ENCODE measurements around the gene LRCOL1.

GRCh38 chr12:132588821-132589669 lies 21.3 kb downstream of the LRCOL1 start:
- no peak for TF ChIP-seq CTCF (IDR thresholded peaks at IDR 0.05; ENCODE audit: insufficient read depth, low read length, poor library complexity, severe bottlenecking)
- TF ChIP-seq EZH2phosphoT487 (conservative IDR thresholded peaks at IDR 0.05; ENCODE audit: low read length), result no peak
